Thoracic aorta (tissue), 2 donors: ENCODE results near the gene DNAH10. TPM values are rescaled to one million over a fixed set of nuclear protein-coding genes. Genes with fewer than 3 reads are reported as not detected.

Experiments
- ATAC-seq: fragments of 150-250 bp; one replicate; pipeline ENCODE4 v1.8.0; 2017; ENCODE audit warnings: low read depth; ENCODE audit not compliant: insufficient number of reproducible peaks, low FRiP score
- DNase-seq: peaks from one replicate; pipeline ENCODE4 v3.0.0-alpha.2; 2020; ENCODE audit warnings: low spot score
- H3K27ac ChIP-seq, 2 donors: fragments of 200-600 bp; sonication (generic); 1 replicate in 1 of 2; 2 replicates in 1 of 2; pipeline ENCODE4 v1.5.1; 2016; ENCODE audit warnings: mild to moderate bottlenecking in 2 of 2, moderate library complexity in 2 of 2
- H3K27me3 ChIP-seq: fragments of 200-600 bp; sonication (generic); replicated peaks from 2 replicates; pipeline ENCODE4 v1.6.0; 2016; ENCODE audit warnings: mild to moderate bottlenecking; ENCODE audit not compliant: insufficient read depth
- H3K36me3 ChIP-seq: fragments of 200-600 bp; sonication (generic); one replicate; pipeline ENCODE4 v1.5.1; 2016
- H3K4me1 ChIP-seq, 2 donors: fragments of 200-600 bp; sonication (generic); 1 replicate in 1 of 2; 2 replicates in 1 of 2; pipeline versions ENCODE4 v1.5.1 to v1.6.0; 2016; ENCODE audit warnings: low read depth in 2 of 2, mild to moderate bottlenecking in 1 of 2; ENCODE audit not compliant: control insufficient read depth in 1 of 2
- H3K4me3 ChIP-seq: fragments of 200-600 bp; sonication (generic); 2 replicates; pipeline ENCODE4 v1.5.1; 2016; ENCODE audit warnings: mild to moderate bottlenecking
- H3K9me3 ChIP-seq: fragments of 200-600 bp; sonication (generic); 2 replicates; pipeline ENCODE4 v1.5.1; 2016
- total RNA-seq, 2 donors: library from RNA; depleted of rRNA; stranded (reverse); fragments of >200 nt; gene quantifications; one replicate each; pipeline versions ENCODE4 v1.1.0 to v1.2.3, GENCODE V29; 2016
- TF ChIP-seq, protein P1 (sequence below): fragments of 200-600 bp; sonication (generic); IDR thresholded peaks from one replicate; pipeline ENCODE4 v1.5.1; 2019; ENCODE audit warnings: antibody characterized with exemption

Gene DNAH10
- total RNA-seq, 2 donors from 2014 or later = under 0.01 to 0.14 TPM

- DNase-seq = no peak
- Histone ChIP-seq H3K4me3 (no peak overlapping the region), H3K27ac (no peak overlapping the region), H3K9me3 (no peaks in the 10 kb centered on the region), H3K36me3 (no peaks in the 10 kb centered on the region), H3K27me3 (no peaks in the 10 kb centered on the region), H3K4me1 (no peaks in the 10 kb centered on the region)
- TF ChIP-seq, protein P1, sequence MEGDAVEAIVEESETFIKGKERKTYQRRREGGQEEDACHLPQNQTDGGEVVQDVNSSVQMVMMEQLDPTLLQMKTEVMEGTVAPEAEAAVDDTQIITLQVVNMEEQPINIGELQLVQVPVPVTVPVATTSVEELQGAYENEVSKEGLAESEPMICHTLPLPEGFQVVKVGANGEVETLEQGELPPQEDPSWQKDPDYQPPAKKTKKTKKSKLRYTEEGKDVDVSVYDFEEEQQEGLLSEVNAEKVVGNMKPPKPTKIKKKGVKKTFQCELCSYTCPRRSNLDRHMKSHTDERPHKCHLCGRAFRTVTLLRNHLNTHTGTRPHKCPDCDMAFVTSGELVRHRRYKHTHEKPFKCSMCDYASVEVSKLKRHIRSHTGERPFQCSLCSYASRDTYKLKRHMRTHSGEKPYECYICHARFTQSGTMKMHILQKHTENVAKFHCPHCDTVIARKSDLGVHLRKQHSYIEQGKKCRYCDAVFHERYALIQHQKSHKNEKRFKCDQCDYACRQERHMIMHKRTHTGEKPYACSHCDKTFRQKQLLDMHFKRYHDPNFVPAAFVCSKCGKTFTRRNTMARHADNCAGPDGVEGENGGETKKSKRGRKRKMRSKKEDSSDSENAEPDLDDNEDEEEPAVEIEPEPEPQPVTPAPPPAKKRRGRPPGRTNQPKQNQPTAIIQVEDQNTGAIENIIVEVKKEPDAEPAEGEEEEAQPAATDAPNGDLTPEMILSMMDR = no peak
- no peak for ATAC-seq
These were observed 96.1 kb downstream of the DNAH10 start for GRCh38 chr12:123858176-123858575.

GRCh38 chr12:123859035-123859434 is 96.9 kb downstream of the DNAH10 start:
- no peak overlapping the region for H3K27ac ChIP-seq
- ATAC-seq (no peak), DNase-seq (no peak)
- H3K9me3 ChIP-seq = no peaks in the 10 kb centered on the region
- no peaks in the 10 kb centered on the region for H3K4me1 ChIP-seq
- H3K36me3 ChIP-seq = no peaks in the 10 kb centered on the region
- TF ChIP-seq, protein P1 = no peak
- no peaks in the 10 kb centered on the region for H3K27me3 ChIP-seq
- H3K4me3 ChIP-seq = no peak overlapping the region

DNA sequence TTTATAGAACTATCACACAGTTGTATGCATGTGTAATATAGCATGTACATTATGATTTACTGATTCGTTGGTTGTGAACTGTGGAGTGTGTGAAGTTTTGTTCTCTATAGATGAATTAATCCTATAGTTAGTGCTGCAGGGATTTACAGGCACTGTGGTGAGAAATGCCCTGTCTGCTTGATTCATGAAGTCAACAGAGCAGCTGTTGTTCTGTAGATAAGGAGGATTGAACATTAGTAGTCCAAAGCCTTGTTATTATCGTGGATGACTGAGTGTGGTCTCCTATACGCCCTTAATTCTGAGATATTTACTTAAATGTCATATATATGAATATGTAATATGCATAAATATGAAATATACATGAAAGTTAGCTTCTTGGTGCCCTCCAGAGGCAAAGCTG is 98.3 kb downstream of the DNAH10 start:
- DNase-seq = no peak
- TF ChIP-seq, protein P1 = no peak
- H3K27ac ChIP-seq = no peak overlapping the region

DNA sequence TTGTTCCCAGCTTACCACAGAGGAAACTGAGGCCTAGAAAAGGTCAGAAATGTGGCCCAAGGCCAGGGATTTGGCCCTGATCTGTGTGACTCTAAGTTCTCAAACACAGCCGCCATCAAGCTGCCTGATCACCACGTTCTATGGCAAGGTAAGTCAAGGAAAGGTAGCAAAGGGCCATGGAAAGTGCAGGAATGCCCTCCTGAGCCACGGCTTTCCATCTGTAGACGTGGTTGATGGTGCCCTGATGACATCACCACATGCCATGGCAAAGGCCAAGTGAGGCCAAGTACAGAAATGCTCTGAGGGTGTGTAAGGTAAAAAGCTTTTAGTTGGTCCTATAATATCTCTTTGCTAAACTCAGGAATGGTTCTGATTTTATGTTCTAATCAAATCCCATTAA is 99.3 kb downstream of the DNAH10 start:
- DNase-seq (no peak), ATAC-seq (no peak)
- TF ChIP-seq, protein P1 = no peak
- H3K4me3 ChIP-seq = no peak overlapping the region
- no peaks in the 10 kb centered on the region for H3K36me3 ChIP-seq
- H3K27me3 ChIP-seq = no peaks in the 10 kb centered on the region
- H3K4me1 ChIP-seq = no peaks in the 10 kb centered on the region
- H3K9me3 ChIP-seq = no peaks in the 10 kb centered on the region
- no peak overlapping the region for H3K27ac ChIP-seq

More for the DNA sequence above, 98.3 kb downstream of the DNAH10 start:
- Histone ChIP-seq H3K4me1 (no peaks in the 10 kb centered on the region), H3K36me3 (no peaks in the 10 kb centered on the region), H3K9me3 (no peaks in the 10 kb centered on the region), H3K27me3 (no peaks in the 10 kb centered on the region), H3K4me3 (no peak overlapping the region)
- no peak for ATAC-seq

DNA sequence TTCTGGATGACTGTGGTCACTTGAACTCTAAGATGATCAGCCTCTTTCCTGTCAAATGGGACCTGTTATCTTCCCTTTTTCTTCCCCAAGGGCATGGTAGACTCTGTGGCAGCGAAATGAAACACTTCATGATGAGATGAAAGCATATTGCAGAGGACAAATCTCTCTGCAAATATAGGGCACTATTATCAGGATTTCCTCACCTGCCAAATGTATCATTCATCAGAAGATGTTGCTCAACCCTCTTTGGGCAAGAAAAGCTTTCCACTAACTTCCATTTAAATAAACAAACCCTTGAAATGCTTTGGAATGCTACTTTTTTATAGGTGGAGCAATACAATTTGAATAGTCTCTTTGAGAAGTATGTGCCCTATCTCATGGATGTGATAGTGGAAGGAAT is 105.0 kb downstream of the DNAH10 start:
- Histone ChIP-seq H3K4me3 (no peak overlapping the region), H3K27ac (no peak overlapping the region), H3K9me3 (no peaks in the 10 kb centered on the region), H3K27me3 (no peaks in the 10 kb centered on the region), H3K36me3 (no peaks in the 10 kb centered on the region), H3K4me1 (no peaks in the 10 kb centered on the region)
- TF ChIP-seq, protein P1 = no peak
- DNase-seq = no peak
- ATAC-seq = no peak
